Measurements from ENCODE around the gene CDC42.

DNA sequence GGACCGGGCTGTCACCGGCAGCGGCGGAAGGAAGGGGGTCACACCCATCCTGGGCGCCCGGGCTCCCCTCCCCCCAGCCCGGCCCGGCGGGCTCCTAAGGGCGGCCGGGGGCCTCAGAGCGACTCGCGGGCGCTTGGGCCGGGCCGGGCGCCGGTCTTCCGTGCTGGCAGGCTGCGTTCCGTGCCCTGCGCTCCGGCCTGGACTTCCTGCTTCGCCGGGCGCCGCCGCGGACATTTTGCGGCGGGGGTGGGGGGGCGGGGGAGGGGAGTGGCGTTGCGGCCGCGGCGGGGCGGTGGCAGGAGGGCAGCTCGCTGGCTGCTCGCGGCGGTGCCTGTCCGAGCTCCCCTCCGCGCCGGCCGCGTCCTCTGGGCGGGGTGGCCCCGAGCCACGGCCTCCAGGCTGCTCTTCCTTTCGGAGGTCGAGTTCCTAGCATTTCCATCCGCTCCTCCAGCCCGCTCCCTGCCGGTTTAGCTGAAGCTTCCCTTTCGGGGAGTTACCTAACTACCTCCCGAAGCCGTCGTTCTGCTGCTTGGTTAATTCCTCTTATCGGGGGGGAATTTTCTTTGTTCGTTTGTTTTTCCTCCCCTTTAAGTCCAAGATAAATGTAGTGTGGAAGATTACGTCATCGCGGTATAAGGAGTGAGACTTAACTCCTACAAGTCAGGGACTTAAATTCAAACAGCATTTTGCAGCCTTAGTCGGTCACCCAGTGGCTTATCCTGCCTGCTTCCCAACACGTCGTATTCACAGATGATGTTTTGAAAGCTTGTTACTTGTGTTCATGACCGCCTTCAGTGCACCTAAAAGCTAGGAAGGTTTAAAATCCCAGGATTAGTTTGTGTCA, 730 bp downstream of the CDC42 start:
- TF ChIP-seq, protein P1, sequence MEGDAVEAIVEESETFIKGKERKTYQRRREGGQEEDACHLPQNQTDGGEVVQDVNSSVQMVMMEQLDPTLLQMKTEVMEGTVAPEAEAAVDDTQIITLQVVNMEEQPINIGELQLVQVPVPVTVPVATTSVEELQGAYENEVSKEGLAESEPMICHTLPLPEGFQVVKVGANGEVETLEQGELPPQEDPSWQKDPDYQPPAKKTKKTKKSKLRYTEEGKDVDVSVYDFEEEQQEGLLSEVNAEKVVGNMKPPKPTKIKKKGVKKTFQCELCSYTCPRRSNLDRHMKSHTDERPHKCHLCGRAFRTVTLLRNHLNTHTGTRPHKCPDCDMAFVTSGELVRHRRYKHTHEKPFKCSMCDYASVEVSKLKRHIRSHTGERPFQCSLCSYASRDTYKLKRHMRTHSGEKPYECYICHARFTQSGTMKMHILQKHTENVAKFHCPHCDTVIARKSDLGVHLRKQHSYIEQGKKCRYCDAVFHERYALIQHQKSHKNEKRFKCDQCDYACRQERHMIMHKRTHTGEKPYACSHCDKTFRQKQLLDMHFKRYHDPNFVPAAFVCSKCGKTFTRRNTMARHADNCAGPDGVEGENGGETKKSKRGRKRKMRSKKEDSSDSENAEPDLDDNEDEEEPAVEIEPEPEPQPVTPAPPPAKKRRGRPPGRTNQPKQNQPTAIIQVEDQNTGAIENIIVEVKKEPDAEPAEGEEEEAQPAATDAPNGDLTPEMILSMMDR (IDR thresholded peaks at IDR 0.05): peak in 1 of 7 experiments; percentile 16
- TF ChIP-seq POLR2A (IDR thresholded peaks at IDR 0.05): peak; percentile 39 to 59 (median 53)
